Measurements from ENCODE around the gene CPS1. TPM values are rescaled to one million over a fixed set of nuclear protein-coding genes. Genes with fewer than 3 reads are reported as not detected.

The CPS1 gene
- total and polyA plus RNA-seq, 2 of the 4 experiments (the other 2 are of a cell fraction), result 5.4 to 20.1 TPM

GRCh38 chr2:210616074-210616473, 59.7 kb downstream of the CPS1 start:
- Histone ChIP-seq H4K91ac (ENCODE audit: insufficient read depth, low read depth, low read length) (no peak overlapping the region), H3K4me3 (ENCODE audit: insufficient read depth, low read depth, low read length) (no peak overlapping the region), H3K27ac (ENCODE audit: insufficient read depth, low read length) (no peak overlapping the region), H2BK5ac (ENCODE audit: low read depth, low read length, poor library complexity, severe bottlenecking) (no peak overlapping the region), H4K5ac (ENCODE audit: low read depth, low read length) (no peak overlapping the region), H4K20me1 (ENCODE audit: insufficient read depth, low read length) (no peaks in the 10 kb centered on the region), H2AK5ac (ENCODE audit: low read depth, low read length) (no peak overlapping the region), H3K14ac (replicated peaks; ENCODE audit: low read depth, low read length) (no peak overlapping the region), H3K79me1 (ENCODE audit: low read depth in 1 of 2, low read length in 2 of 2) (no peaks in the 10 kb centered on the region), H3K23ac (ENCODE audit: low read depth, low read length) (no peak overlapping the region), H3K4me2 (ENCODE audit: low read depth, low read length) (no peak overlapping the region), H3K9ac (ENCODE audit: low read depth, low read length) (no peak overlapping the region), H2BK15ac (ENCODE audit: low read depth, low read length) (no peak overlapping the region), H2BK20ac (ENCODE audit: low read depth, low read length) (no peak overlapping the region), H3K9me3 (ENCODE audit: control insufficient read depth, insufficient read depth, low read length) (no peaks in the 10 kb centered on the region), H3K56ac (ENCODE audit: extremely low read depth, insufficient read depth, low read length) (no peak overlapping the region), H2AK9ac (replicated peaks; ENCODE audit: low read depth, low read length, poor library complexity) (no peak overlapping the region), H2BK120ac (ENCODE audit: low read depth, low read length) (no peak overlapping the region), H3K18ac (ENCODE audit: low read depth, low read length) (no peak overlapping the region), H3K27me3 (ENCODE audit: control insufficient read depth, insufficient read depth, low read length) (no peaks in the 10 kb centered on the region), H3K4me1 (ENCODE audit: control insufficient read depth, insufficient read depth, low read length) (no peaks in the 10 kb centered on the region), H2AFZ (replicated peaks; ENCODE audit: low read length, poor library complexity) (no peak overlapping the region), H3K36me3 (ENCODE audit: control insufficient read depth, insufficient read depth, low read length) (no peaks in the 10 kb centered on the region), H4K8ac (ENCODE audit: low read depth in 2 of 2, low read length in 2 of 2) (no peak overlapping the region), H3K4ac (ENCODE audit: low read depth, low read length) (no peak overlapping the region), H3K9me1 (ENCODE audit: insufficient read depth, low read length) (no peaks in the 10 kb centered on the region)
- TF ChIP-seq CTCF (conservative IDR thresholded peaks at IDR 0.05; ENCODE audit: low read depth, low read length), result no peak
- no peak for TF ChIP-seq USF2 (IDR thresholded peaks at IDR 0.05; ENCODE audit: low read depth, low read length)
- no peak for TF ChIP-seq NFE2L2 (IDR thresholded peaks at IDR 0.05; ENCODE audit: low read depth, low read length)
- TF ChIP-seq RCOR1 (IDR thresholded peaks at IDR 0.05; ENCODE audit: insufficient replicate concordance, low read length), result no peak
- no peak for TF ChIP-seq SMC3 (IDR thresholded peaks at IDR 0.05; ENCODE audit: low read depth, low read length)
- no peak for TF ChIP-seq CEBPB (IDR thresholded peaks at IDR 0.05; ENCODE audit: low read depth, low read length)
- TF ChIP-seq RFX5 (IDR thresholded peaks at IDR 0.05; ENCODE audit: low read depth, low read length), result no peak
- no peak for TF ChIP-seq BHLHE40 (IDR thresholded peaks at IDR 0.05; ENCODE audit: low read depth, low read length)
- no peak for TF ChIP-seq FOS (IDR thresholded peaks at IDR 0.05; ENCODE audit: low read depth, low read length)
- no peak for TF ChIP-seq MAZ (IDR thresholded peaks at IDR 0.05; ENCODE audit: borderline replicate concordance, low read depth, low read length)
- no peak for TF ChIP-seq CHD1 (IDR thresholded peaks at IDR 0.05; ENCODE audit: low read depth, low read length)
- no peak for TF ChIP-seq RAD21 (IDR thresholded peaks at IDR 0.05; ENCODE audit: low read length)
- TF ChIP-seq MXI1 (IDR thresholded peaks at IDR 0.05; ENCODE audit: borderline replicate concordance, low read depth, low read length), result no peak
- TF ChIP-seq ELK1 (IDR thresholded peaks at IDR 0.05; ENCODE audit: borderline replicate concordance, low read depth, low read length), result no peak
- no peak for TF ChIP-seq POLR2A (IDR thresholded peaks at IDR 0.05; ENCODE audit: low read depth, low read length)
- no peak for TF ChIP-seq MAFK (IDR thresholded peaks at IDR 0.05; ENCODE audit: low read depth, low read length)
- in situ Hi-C loops (cut with MboI; ENCODE audit: low sequenced_read_pairs) (loop anchor here (25.0 kb wide), 1 partner anchor 546 kb away; no protein-coding TSS in a partner anchor), intact Hi-C loops (cut with micrococcal nuclease) (loop anchor here (5.0 to 10.0 kb wide), 2 partner anchors 419 to 541 kb away; no protein-coding TSS in a partner anchor), dilution Hi-C loops (cut with HindIII; ENCODE audit: low sequenced_read_pairs, unreplicated experiment) (no loop called here)
- WGBS, 2 experiments (ENCODE audit: extremely low coverage in 2 of 2, insufficient read length in 1 of 2), result no CpG with 5 or more reads among the region's 2 CpGs
- POLR2A ChIA-PET (ENCODE audit: unreplicated experiment), result no interaction called here
- CTCF ChIA-PET, result no interaction called here
- ATAC-seq (ENCODE audit: low read depth) (peak; percentile 32; the same call in 1 of the 2 replicates), DNase-seq (peak; percentile 10)
- no TSS peak for BruUV-seq (replicated peaks)

Data from IMR-90 (cell line).